CD4-positive, alpha-beta T cell treated with Interleukin-15 for 1 hour (primary cell): ENCODE measurements around the gene PGS1.
"Not testable (repeated sequence)": the region's sequence is repeated elsewhere in the genome, so short reads cannot be mapped to it uniquely, and the experiment has no call there.

Experiments used
- DNase-seq: peaks from one replicate; pipeline ENCODE4 v3.0.0-alpha.2; 2020

The PGS1 gene, protein sequence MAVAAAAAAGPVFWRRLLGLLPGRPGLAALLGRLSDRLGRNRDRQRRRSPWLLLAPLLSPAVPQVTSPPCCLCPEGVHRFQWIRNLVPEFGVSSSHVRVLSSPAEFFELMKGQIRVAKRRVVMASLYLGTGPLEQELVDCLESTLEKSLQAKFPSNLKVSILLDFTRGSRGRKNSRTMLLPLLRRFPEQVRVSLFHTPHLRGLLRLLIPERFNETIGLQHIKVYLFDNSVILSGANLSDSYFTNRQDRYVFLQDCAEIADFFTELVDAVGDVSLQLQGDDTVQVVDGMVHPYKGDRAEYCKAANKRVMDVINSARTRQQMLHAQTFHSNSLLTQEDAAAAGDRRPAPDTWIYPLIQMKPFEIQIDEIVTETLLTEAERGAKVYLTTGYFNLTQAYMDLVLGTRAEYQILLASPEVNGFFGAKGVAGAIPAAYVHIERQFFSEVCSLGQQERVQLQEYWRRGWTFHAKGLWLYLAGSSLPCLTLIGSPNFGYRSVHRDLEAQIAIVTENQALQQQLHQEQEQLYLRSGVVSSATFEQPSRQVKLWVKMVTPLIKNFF

DNA sequence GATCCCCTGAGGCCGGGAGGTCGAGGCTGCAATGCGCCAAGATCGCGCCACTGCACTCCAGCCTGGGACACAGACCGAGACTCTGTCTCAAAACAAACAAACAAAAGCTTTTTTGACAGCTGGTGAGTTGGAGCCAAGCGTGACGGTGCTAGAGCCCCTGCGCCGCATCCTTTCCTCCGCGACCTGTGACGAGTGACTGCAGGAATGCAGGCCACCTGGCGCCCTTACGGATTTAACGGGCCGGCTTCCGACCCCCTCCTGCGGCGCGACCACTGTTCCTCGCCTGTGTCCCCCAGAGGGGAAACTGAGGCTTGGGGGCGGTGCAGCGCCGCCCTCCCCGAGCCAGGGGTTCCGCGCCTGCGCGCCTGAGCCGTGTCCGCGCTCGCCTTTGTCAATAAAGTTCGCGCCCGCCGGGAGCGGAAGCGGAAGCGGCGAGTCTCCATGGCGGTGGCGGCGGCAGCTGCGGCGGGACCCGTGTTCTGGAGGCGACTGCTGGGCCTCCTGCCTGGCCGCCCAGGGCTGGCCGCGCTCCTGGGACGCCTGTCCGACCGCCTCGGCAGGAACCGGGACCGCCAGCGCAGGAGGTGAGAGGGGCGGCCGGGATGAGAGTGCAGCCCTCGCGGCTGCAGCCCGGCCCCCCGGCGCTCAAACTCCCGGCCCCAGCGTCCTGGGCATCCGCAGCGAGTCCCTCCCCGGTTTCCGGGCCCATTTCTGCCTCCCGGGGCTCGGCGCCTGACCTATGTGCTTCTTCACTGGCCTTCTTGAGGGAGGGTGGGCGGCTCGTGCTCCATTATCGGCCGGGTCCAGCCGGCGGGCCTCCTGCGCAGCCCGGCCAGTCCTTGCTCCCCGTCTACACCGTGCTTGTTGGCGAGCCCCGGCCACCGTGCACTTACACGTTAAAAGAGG is at the start of gene PGS1:
Gene PGS1, plus strand, starts transcription at position 425 of the 906 bp plus-strand sequence. Its CDS starts 17 bp downstream, at position 442.
- peak; percentile 74 for DNase-seq

DNA sequence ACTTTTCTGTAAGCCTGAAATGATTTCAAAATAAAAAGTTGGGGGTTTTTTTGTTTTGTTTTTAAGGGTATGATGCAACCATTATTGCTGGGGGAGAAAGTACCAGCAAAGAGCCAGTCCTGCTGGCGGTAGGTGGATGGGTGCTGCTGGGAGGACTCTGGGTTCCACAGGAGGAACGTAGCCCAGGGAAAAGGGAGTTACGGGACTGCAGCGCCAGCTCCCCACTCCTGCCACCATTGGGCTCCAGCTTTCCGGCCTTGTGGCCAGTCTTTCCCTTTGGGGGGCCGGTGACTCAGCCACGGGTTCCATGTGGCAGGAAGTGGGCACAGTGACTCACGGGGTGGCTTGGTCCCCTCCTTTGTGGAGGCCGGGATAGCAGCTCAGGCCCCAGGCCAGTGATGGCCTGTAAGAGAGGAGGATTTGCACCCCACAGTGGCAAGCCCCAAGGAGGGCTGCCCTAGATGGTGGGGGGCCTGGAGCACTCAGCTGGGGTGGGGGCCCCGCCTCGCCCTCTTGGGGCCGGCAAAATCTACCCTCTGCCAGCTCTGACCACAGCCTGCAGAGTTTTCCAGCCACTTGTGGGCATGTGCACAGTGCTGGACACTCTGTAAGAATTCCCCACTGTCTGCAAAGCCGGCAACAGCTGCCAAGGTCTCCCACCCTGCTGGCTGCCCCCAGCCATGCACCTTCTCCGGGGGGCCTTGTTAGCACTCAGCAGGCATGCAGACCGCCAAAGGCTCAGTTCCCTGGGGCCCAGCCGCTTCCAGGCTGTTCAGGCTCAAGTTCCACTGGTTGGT is 49.0 kb upstream of the PGS1 start:
- peak; percentile 76 for DNase-seq

DNA sequence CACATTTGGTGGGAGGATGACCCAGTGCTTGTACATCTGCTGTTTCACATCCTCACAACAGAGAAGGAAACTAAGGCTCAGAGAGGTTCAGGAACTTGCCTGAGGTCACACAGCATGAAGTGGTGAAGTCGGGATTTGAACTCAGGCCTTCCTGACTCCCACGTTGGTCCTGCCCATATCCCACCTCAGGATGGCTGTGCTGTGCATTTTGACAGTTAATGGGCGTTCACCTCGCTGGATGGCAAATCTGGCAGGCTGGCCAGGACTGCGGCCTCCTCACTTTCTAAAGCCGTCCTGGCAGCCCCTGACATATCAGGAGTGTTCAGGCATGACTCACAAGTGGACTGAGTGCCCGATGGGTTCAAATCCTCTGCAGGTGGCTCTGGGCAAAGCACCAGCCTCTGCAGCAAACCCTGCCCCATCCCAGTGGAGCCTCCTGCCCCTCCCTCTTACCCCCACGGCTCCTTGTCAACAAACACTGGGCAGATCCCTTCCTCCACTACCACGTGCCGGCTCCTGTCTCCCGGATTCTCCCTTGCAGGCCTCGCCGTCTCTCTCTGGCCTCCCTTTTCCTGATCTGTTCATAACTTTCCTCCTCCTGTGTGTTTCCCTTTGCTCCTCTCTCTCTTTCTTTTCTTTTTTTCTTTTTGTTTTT is 47.8 kb upstream of the PGS1 start:
- no peak for DNase-seq

DNA sequence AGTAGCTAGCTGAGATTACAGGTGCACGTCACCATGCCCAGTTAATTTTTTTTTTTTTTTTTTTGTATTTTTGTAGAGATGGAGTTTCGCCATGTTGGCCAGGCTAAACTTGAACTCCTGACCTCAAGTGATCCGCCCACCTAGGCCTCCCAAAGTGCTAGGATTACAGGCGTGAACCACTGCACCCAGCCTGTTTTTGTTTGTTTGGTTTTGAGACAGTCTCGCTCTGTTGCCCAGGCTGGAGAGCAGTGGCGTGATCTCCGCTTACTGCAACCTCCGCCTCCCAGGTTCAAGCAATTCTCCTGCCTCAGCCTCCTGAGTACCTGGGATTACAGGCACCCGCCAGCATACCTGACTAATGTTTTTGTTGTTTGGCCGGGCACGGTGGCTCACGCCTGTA is 47.1 kb upstream of the PGS1 start:
- not testable (repeated sequence) for DNase-seq

DNA sequence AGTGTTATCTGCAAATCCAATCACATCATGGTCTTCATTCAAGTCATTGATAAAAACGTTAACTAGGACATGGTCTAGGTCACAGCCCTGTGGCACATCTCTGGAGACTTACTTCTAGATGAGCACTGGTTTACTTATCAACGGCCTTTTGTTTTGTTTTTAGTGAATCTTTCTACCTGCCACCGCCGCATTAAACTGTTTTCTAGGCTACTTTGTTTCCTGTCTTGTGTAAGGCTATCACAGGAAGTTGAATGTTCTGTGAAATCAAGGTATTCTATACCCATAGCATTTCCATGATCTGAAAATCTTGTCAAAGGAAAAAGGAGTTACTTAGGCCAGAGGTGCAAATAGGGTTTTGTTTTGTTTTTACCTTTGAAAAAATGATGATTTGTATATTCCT is 45.5 kb upstream of the PGS1 start:
- DNase-seq, result no peak

DNA sequence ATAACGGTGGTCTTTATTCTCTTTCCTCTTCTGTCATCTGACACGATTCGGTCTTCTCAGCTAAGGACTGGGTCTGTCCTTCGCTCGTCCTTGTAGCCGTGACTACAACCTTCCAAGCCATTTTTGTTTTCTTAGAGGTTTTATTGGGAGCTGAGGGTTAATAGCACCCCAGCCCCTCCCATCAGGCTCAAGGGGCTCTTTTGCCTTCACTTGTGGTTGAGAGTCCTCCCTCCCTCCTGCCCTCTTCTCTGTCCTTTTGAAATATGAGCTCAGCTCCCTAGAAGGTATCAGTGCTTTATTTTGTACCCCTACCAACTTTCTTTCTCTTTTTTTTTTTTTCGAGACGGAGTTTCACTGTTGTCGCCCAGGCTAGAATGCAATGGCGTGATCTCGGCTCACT is 43.2 kb upstream of the PGS1 start:
- DNase-seq, result no peak

DNA sequence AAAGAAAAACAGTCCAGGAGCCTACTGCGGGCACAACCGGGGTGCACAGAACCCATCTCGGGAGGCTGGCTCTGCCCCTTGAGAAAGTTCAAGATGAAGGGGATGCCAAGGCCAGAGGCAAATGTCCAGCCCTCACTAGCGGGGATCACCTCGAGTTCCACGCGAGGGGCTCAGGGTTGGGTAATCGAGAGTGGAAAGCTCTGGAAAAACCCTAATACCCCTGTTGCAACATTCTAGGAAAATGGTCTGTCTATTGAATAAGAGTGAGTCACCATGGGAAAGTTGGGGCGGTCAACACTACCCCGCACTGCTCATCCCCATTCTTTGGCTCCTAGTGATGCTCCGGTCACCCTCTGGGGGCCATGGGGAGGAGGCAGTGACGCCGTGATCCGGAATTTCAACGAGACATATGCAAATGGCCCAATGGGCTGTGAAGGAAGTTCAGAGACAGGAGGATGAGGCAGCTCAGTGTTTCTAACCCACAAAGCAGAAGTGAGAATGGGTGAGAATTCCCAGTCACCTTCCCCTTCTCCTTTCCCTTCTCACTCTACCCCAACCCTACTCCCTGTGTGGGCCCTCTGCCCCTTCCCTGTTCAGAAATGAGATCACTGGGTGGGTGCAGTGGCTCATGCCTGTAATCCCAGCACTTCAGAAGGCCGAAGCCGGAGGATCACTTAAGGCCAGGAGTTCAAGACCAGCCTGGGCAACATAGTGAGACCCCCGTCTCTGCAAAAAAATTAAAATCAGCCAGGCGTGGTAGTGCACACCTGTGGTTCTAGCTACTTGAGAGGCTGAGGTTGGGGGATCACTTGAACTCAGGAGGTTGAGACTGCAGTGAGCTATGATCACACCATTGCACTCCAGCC is 41.0 kb upstream of the PGS1 start:
- DNase-seq, result peak; percentile 86

DNA sequence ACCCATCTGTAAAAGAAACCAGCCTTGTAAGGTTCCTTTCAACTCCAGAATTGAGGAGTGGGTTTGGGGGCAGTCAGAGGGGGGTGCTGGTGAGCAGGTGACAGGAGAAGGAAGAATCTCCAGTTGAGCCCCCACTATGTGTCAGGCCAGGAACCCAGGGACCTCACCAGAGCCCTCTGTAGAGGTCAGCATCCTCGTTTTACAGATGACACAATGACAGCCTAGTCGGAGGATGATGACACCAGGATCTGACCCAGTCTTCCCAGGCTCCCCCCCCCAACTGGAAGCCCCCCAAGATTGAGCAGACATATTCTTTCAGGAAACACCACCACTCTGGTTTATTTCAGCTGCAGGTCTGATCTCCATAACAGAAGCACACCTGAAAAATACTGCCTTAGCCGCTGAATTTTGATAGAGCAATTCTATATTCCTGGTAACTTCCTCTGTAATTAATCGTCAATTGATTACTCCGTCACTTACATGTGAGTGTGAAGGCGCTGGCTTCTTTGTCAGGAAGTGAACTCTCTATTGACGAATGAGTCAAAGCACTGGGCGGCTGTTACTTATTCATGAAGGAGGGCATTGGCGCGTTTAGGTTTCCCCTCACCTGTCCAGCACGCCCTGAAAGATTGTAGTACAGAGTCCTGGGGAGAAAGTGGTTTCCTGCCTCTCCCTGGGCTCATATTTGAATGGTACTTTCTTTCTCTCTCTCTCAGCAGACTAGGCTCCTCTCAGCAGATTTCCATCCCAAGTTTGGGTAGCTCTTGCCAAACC is 39.8 kb upstream of the PGS1 start:
- peak; percentile 51 for DNase-seq

DNA sequence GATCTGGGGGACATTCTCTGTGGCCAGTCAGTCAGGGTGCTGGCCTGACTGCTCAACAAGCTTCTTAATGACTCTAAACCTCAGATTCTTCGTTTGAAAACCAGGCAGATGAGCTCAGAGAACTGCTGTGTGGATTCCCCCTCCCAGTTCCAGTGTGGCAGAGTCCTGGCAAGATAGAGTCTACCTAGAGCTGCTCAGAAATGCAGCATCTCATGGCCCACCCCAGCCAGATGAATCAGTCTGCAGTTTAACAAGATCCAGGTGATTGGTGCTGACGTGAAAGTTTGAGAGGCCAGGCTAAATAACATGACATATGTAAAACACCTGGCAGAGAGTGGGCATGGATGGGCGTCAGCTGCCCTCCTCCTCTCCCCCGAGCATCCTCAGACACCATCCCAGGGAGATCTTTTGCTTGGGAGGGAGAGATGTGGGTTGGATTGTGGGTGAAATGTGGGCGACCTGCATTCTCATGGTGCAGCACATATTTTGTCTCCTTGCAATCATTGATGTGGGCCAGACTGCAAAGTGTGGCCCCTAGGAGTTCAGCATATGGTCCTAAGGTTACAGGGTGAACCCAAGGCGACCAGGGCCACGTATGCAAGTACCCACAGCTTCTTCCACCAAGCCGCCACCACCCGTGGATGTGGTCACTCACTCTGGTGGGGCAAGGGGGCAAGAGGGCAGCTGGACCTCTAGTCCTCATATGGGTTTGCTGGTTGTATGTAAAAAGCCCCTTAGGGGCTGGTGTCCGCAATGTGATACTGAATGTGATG is 38.1 kb upstream of the PGS1 start:
- no peak for DNase-seq

DNA sequence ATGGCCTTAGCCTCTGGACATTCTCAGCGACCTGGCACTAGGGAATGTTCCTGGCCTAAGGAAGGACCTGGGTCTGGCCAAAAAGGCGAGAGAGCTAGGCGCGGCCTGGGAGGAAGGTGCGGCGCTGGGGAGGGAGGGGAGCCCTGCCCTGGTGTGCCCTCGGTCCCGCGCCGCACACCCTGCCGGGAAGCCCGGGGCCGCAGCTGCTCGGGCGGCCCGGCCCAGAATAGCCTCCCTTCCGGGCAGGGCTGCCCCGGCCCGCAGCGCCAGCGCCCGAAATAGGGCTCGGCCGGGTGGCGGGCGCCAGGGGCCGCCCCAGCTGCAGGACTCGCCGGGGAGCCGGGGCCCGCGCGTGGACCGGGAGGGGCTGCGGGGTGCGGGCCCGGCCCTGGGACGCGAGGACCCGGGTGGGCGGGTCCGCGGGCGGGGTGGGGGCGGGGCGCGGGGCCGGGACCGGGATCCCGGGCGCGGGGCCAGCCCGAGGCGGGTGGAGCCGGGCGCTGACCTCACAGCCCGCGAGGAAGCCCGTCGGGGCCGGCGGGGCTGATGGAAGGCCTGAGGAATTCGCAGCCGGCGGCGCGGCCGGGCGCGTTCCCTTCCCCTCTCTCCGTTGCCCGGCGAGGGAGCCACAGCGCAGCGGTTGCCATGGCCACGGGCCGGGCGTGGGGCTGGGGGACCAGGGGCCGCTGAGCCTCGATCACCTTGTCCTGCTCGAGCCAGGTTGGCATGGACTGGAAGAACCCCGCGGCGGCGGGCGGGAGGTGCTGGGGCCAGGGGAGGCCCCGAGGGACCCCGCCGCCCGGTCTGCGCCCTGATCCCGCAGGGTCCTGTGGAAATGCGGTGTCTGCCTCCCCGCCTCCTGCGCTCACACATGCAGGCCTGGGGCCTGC is 36.6 kb upstream of the PGS1 start:
- peak; percentile 55 for DNase-seq

DNA sequence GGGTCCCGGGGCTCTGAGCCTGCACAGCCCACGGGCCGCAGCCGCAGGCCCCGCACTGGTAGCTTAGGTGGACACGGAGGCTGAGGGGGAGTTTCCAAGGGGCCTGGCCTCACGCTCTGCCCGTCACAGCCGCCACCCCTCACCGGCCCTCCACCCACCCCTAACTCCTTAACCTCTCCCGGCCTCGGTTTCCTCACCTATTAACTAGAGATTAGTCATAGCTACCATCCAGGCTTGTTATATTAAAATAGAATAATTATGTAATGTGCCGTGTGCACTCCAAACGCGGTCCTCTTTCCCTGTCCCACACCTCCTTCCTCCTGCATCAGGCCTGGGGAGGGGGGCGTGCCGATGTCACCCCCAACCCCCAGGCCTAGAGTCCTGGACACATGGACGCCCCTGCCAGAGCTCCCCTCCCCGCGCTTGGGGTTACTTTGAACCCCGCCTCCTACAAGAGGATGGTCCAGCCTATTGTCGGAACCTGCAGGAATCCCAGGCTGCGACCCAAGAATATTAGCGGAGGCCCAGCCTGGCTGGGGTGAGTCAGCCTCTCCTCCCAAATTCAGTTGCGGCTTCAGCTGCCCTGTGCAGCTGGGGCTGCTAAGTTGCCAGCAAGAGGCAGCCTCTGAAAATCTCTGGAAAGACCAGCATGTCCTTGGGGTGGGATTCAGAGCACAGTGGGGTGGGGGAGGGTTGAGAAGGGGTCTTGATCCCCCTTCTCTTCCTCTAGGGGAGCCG is 35.8 kb upstream of the PGS1 start:
- no peak for DNase-seq

DNA sequence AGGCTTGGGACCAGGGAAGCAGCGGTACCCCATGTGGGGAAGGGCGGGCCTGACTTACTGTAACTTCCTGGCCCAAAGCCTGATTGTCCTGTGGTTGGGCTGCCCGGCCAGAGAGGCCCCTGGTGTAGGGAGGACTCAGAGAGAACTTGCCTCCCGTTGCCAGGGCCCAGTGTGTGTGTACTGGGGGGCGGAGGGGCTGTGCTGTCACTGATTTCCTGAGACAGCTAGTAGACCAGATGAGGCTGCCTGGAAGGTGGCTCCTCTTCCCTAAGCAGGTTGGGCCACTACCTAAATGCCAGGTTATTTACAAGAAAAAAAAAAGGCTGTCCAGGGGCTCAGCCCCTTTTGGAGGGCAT is 35.3 kb upstream of the PGS1 start:
- DNase-seq, result peak; percentile 65

DNA sequence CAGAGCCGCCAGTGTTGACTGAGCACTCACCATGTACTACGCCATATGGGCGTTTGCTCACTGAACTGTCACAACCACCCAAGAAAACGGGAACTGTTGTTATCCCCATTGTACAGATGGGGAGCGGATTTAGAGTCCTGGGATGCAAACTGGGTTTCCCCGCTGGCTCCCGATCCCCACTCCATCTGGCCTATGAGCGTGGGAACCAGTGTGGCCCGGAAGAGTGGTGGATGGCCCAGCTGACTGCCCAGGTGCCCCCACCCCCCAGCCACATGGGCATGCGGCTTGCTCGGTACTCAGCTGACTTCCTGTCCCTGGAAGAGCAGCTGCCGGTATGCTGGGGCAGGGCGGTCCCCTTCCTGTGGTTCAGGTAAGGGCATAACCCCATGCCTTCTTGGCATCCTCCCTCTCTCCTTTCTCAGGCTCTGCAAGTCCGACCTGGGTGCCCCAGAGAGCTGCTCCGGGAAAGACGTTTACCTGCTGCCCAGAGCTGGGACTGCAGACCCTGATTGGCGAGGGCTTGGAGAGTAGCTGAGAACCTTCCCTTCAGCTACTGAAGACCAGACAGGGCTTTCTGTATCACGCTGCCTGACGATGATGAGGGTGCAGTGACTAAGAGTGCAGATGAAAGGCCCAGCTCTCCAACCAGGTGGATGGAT is 34.8 kb upstream of the PGS1 start:
- peak; percentile 82 for DNase-seq

DNA sequence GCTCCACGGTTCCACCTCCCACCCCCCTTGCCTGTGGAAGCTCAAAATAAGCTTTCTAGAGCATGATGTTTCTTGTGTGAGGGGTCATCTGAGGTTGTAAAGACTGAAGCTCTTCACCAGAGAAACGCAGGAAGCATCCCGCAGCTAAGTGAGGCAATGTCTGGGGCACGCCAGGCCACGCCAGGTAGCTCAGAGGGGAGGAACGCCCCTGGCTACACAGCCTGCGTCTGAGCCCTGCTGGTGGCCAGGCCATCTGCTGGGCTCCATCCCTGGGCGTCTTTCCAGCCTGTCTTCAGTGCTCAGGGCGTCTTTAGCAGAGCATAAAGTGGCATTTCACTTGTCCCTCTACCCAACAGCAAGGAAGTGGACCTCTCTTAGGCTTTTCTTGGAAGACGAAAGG is 33.8 kb upstream of the PGS1 start:
- DNase-seq, result no peak

DNA sequence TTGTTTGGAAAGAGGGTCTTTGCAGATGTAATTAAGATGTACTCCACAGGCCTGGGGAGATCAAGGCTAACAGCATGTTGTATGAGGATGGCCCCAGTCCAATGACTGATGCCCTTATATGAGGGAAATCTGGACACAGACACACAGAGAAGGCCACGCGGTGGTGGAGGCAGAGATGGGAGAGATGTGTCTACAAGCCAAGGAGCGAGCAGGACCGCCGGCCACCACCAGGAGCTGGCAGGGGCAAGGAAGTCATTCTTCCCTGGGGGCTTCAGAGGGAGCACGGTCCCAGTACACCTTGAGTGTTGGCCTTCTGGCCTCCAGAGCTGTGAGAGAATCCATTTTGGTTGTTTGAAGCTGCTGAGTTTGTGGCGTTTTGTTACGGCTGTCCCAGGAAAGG is 33.3 kb upstream of the PGS1 start:
- no peak for DNase-seq

DNA sequence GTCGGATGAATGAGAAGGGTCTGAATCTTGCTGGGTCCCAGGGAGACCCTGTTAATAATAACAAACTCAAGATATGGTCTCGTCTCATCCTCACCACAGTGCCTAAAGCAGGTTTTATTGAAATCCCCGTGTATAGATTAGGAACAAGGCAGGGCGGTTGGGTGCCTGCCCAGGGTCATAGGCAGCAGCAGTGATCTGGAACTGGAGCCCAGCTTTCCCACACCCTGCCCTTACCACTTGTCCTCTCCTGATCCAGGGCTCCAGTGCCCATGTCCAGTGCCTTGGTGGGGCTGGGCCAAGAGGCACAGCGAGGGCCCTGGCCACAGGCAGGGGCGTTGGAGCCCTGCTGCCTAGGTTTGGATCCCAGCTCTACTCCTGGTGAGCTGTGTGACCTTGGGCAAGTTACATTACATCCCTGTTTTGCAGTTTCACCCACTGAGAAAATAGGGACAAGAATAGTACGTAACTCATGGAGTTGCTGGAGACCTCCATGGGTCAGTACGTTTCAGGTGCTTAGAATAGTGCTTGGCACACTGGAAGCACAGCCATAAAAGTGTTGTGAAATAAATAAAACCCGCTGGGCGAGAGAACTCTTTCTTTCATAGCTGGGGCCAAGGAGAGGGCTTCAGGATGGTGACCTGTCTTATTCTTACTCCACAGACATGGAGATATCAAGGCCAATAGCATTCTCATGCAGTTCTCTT is 32.5 kb upstream of the PGS1 start:
- no peak for DNase-seq
